ENCODE data around the gene GMIP. TPM values are rescaled to one million over a fixed set of nuclear protein-coding genes. Genes with fewer than 3 reads are reported as not detected.

The GMIP gene
- total and polyA plus RNA-seq, 2 of the 13 experiments (the other 11 are each of a cell fraction or from before 2014, with no cell fraction given) = 1.5 to 1.8 TPM

GRCh38 chr19:19632661-19633060 lies 10.8 kb downstream of the GMIP start:
- CTCF ChIA-PET (ENCODE audit: low intra/inter-chr PET ratio, low total read pairs) = no interaction called here
- no peak overlapping the region for H2AFZ ChIP-seq (ENCODE audit: low read length)
- POLR2A ChIA-PET = no interaction called here

More at GRCh38 chr19:19632661-19633060, 10.8 kb downstream of the GMIP start:
- BruUV-seq (replicated peaks) = no TSS peak
- intact Hi-C loops (cut with micrococcal nuclease; ENCODE audit: unreplicated experiment) = no loop called here
- WGBS (ENCODE audit: low lambda C conversion rate) = 87% methylated on average over 5 of the region's 5 CpGs
- DNase-seq (ENCODE audit: low spot score) (no peak), FAIRE-seq (no peak), ATAC-seq (no peak)
- no peak overlapping the region for H3K9ac ChIP-seq (ENCODE audit: insufficient read depth, low read depth, low read length)
- no peaks in the 10 kb centered on the region for H3K79me2 ChIP-seq (ENCODE audit: insufficient read depth, low read length)
- TF ChIP-seq GABPA (IDR thresholded peaks at IDR 0.05; ENCODE audit: low read depth, low read length) (no peak), GABPA (CRISPR knock-in tag; IDR thresholded peaks at IDR 0.05; ENCODE audit: low read depth) (no peak), ZFP41 (CRISPR knock-in tag; IDR thresholded peaks at IDR 0.05; ENCODE audit: borderline replicate concordance) (no peak), IRF9 (CRISPR knock-in tag; IDR thresholded peaks at IDR 0.05; ENCODE audit: borderline replicate concordance) (no peak), ZNF503 (CRISPR knock-in tag; IDR thresholded peaks at IDR 0.05) (no peak), BCLAF1 (IDR thresholded peaks at IDR 0.05) (no peak), ELF3 (CRISPR knock-in tag; IDR thresholded peaks at IDR 0.05) (no peak), NCOR1 (IDR thresholded peaks at IDR 0.05; ENCODE audit: borderline replicate concordance, low read length) (no peak), HOXA7 (CRISPR knock-in tag; IDR thresholded peaks at IDR 0.05) (no peak), ZNF883 (CRISPR knock-in tag; IDR thresholded peaks at IDR 0.05; ENCODE audit: not compliant biosample characterization) (no peak), ZNF773 (CRISPR knock-in tag; IDR thresholded peaks at IDR 0.05; ENCODE audit: borderline replicate concordance) (no peak), ZFAT (CRISPR knock-in tag; conservative IDR thresholded peaks at IDR 0.05) (no peak), BRCA1 (CRISPR knock-in tag; IDR thresholded peaks at IDR 0.05) (no peak), DNMT1 (CRISPR knock-in tag; IDR thresholded peaks at IDR 0.05) (no peak), PTBP1 (IDR thresholded peaks at IDR 0.05; ENCODE audit: low read depth, low read length, poor library complexity, severe bottlenecking) (no peak), DDIT3 (CRISPR knock-in tag; IDR thresholded peaks at IDR 0.05) (no peak)
- no peaks in the 10 kb centered on the region for H3K27me3 ChIP-seq (ENCODE audit: control insufficient read depth in 1 of 2, insufficient read depth in 2 of 2, low read length in 2 of 2)
- no peak overlapping the region for H3K4me2 ChIP-seq (ENCODE audit: low read depth, low read length)
- no peak overlapping the region for H3K4me3 ChIP-seq (replicated peaks in 1 of 3; ENCODE audit: insufficient read depth in 1 of 3, low read depth in 2 of 3, low read length in 3 of 3)
- in situ Hi-C loops (cut with HindIII; ENCODE audit: extremely low pct_ligation_motif_present, low pct_unique_long_range_greater_than_20kb) = no loop called here
- no peak overlapping the region for H3K27ac ChIP-seq (ENCODE audit: extremely low read length, insufficient read depth, low read length)
- no peaks in the 10 kb centered on the region for H4K20me1 ChIP-seq (ENCODE audit: insufficient read depth, low read length)
- H3K9me3 ChIP-seq (ENCODE audit: low read length) = no peaks in the 10 kb centered on the region
- H3K36me3 ChIP-seq (replicated peaks in 1 of 2; ENCODE audit: control insufficient read depth in 1 of 2, insufficient read depth in 2 of 2, low read length in 2 of 2) = no peaks in the 10 kb centered on the region
- no peaks in the 10 kb centered on the region for H3K4me1 ChIP-seq (ENCODE audit: insufficient read depth, low read length)

Data from HepG2 (cell line).